Naive thymus-derived CD4-positive, alpha-beta T cell (primary cell): Measurements from ENCODE around the gene GPR183. TPM values are rescaled to one million over a fixed set of nuclear protein-coding genes. Genes with fewer than 3 reads are reported as not detected.

Experiments
- ATAC-seq: fragments of 150-1000 bp; cut with Tn5 transposase; 2 replicates; pipeline ENCODE4 v1.10.0; 2021; ENCODE audit warnings: mild to moderate bottlenecking, moderate library complexity
- CTCF ChIA-PET: fragments of 350-600 bp; sonication (Branson Sonifier 250); formaldehyde crosslinking; loops from one replicate; lab custom pipeline; 2021; ENCODE audit warnings: antibody characterized with exemption; lab: Charles Lee
- POLR2A ChIA-PET: fragments of 350-600 bp; sonication (Branson Sonifier 250); formaldehyde crosslinking; loops from one replicate; lab custom pipeline; 2021; ENCODE audit warnings: antibody characterized with exemption, inconsistent platforms; lab: Charles Lee
- DNase-seq, 9 donors: peaks; one replicate each; pipeline versions ENCODE4 v3.0.0 to v3.0.0-alpha.2; 2020 to 2022; ENCODE audit warnings: mixed read lengths in 1 of 9
- H3K27ac ChIP-seq: one replicate; pipeline ENCODE4 v1.7.0; 2013; ENCODE audit warnings: mild to moderate bottlenecking, low read depth, low read length, moderate library complexity
- H3K27me3 ChIP-seq, 2 donors: one replicate each; pipeline ENCODE4 v1.7.0; 2013; ENCODE audit warnings: low read length in 2 of 2, mild to moderate bottlenecking in 2 of 2, moderate library complexity in 2 of 2; ENCODE audit not compliant: control insufficient read depth in 2 of 2, insufficient read depth in 2 of 2
- H3K36me3 ChIP-seq, 3 experiments: 1 replicate in 2 of 3; 2 replicates in 1 of 3; pipeline ENCODE4 v1.7.0; 2013; ENCODE audit warnings: low read length in 3 of 3, mild to moderate bottlenecking in 3 of 3, moderate library complexity in 1 of 3; ENCODE audit not compliant: insufficient read depth in 3 of 3, control insufficient read depth in 2 of 3
- H3K4me1 ChIP-seq, 2 donors: one replicate each; pipeline ENCODE4 v1.7.0; 2013; ENCODE audit warnings: low read length in 2 of 2, mild to moderate bottlenecking in 2 of 2, moderate library complexity in 1 of 2; ENCODE audit not compliant: control insufficient read depth in 2 of 2, insufficient read depth in 2 of 2
- H3K4me3 ChIP-seq: 2 replicates; pipeline ENCODE4 v1.7.0; 2013; ENCODE audit warnings: mild to moderate bottlenecking, low read length
- H3K9me3 ChIP-seq, 3 experiments: 1 replicate in 2 of 3; 2 replicates in 1 of 3; pipeline ENCODE4 v1.7.0; 2013; ENCODE audit warnings: low read length in 3 of 3; ENCODE audit not compliant: control insufficient read depth in 2 of 3
- H3K27ac Mint-ChIP-seq, 9 donors: one replicate each; pipeline ENCODE4 v1.8.0; 2020 to 2022; ENCODE audit warnings: mixed read lengths in 9 of 9, mild to moderate bottlenecking in 8 of 9, moderate library complexity in 5 of 9, inconsistent platforms in 2 of 9
- H3K27me3 Mint-ChIP-seq, 5 donors: one replicate each; pipeline ENCODE4 v1.8.0; 2021 to 2022; ENCODE audit warnings: mixed read lengths in 5 of 5, mild to moderate bottlenecking in 1 of 5
- H3K36me3 Mint-ChIP-seq, 5 donors: one replicate each; pipeline ENCODE4 v1.8.0; 2020 to 2022; ENCODE audit warnings: mixed read lengths in 5 of 5, mild to moderate bottlenecking in 3 of 5, inconsistent platforms in 1 of 5
- H3K4me1 Mint-ChIP-seq, 7 donors: one replicate each; pipeline ENCODE4 v1.8.0; 2020 to 2022; ENCODE audit warnings: mixed read lengths in 7 of 7, mild to moderate bottlenecking in 3 of 7, inconsistent platforms in 1 of 7
- H3K4me3 Mint-ChIP-seq, 10 donors: one replicate each; pipeline ENCODE4 v1.8.0; 2020 to 2022; ENCODE audit warnings: mild to moderate bottlenecking in 10 of 10, mixed read lengths in 10 of 10, moderate library complexity in 6 of 10, inconsistent platforms in 2 of 10
- H3K9me3 Mint-ChIP-seq, 11 donors: one replicate each; pipeline ENCODE4 v1.8.0; 2020 to 2022; ENCODE audit warnings: mixed read lengths in 11 of 11, mild to moderate bottlenecking in 4 of 11, inconsistent platforms in 1 of 11, moderate library complexity in 1 of 11
- intact Hi-C, 2 donors: fragments of 100-400 bp; cut with micrococcal nuclease; formaldehyde crosslinking; loops; one replicate each; pipeline ENCODE4 v1.15.1; 2023
- polyA plus RNA-seq, 2 donors: library from polyadenylated mRNA; unstranded; fragments of 300-500 nt; fragmentation: Illumina TruSeq; gene quantifications; one replicate each; pipeline ENCODE4 v1.2.3, GENCODE V29; 2021
- total RNA-seq, 6 experiments: library from RNA in 5 of 6; stranded (reverse) in 5 of 6; gene quantifications; 1 replicate in 5 of 6; 2 replicates in 1 of 6; pipeline ENCODE4 v1.2.3 and lab custom pipeline; 2021 to 2026

GPR183 gene
- total and polyA plus RNA-seq, 7 experiments from 2014 or later: 26.8 to 241 (median 216) TPM

GRCh38 chr13:99335603-99336002 lies 28.4 kb upstream of the GPR183 start:
- DNase-seq: no peak
- Mint-ChIP-seq H3K4me1 (peaks cover 42 to 93% (median 89%) of the 10 kb centered on the region in 7 donors), H3K4me3 (peak overlapping the region in 3 of 10 donors; percentile 12 to 17 (median 15)), H3K27ac (peak overlapping the region in 8 of 9 donors; percentile 9 to 96 (median 78)), H3K9me3 (peaks cover 0 to 1% (median 0%) of the 10 kb centered on the region in 11 donors), H3K27me3 (no peaks in the 10 kb centered on the region), H3K36me3 (peaks cover 0 to 48% (median 42%) of the 10 kb centered on the region in 5 donors)
- POLR2A ChIA-PET: interaction anchor here (0.7 to 2.9 kb wide), 10 partner anchors 10 to 100 kb away, joined by 3 to 18 read pairs (median 5); no protein-coding TSS in a partner anchor
- Histone ChIP-seq H3K27ac (peak overlapping the region; percentile 11), H3K27me3 (no peaks in the 10 kb centered on the region), H3K4me3 (no peak overlapping the region), H3K36me3 (peaks cover 0 to 5% (median 0%) of the 10 kb centered on the region in 3 experiments), H3K9me3 (no peaks in the 10 kb centered on the region), H3K4me1 (peaks cover 23 to 29% of the 10 kb centered on the region in 2 donors)
- intact Hi-C loops: loop anchor here in 1 of 2 donors (5.0 kb wide), 1 partner anchor 33 kb away; no protein-coding TSS in a partner anchor
- CTCF ChIA-PET: interaction anchor here (0.6 to 0.7 kb wide), 2 partner anchors 11 to 47 kb away, joined by 3 read pairs; no protein-coding TSS in a partner anchor
- peak; percentile 26 for ATAC-seq

DNA sequence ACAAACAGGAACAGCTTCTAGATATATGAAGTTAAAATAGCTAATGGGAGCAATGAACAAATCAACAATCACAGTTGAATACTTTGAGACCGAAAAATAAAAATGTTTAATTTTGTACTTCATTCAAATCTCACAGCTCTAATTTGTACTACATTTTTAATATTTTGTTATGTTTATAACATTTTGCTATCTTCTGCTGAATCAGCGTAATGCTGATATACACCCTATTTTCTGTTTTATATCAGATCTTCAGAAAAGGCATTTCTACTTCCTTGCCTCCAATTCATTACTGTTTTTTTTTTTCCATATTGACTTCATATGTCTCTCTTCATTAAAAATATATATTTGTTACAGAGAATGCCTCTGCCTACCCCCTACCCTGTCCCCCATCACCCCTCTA lies 27.9 kb upstream of the GPR183 start:
- Histone ChIP-seq H3K4me3 (no peak overlapping the region), H3K27me3 (no peaks in the 10 kb centered on the region), H3K4me1 (peaks cover 18 to 24% of the 10 kb centered on the region in 2 donors), H3K27ac (no peak overlapping the region), H3K9me3 (no peaks in the 10 kb centered on the region), H3K36me3 (peaks cover 0 to 5% (median 0%) of the 10 kb centered on the region in 3 experiments)
- H3K27ac Mint-ChIP-seq: peak overlapping the region in 8 of 9 donors; percentile 8 to 96 (median 78)
- DNase-seq (no peak), ATAC-seq (no peak)
- CTCF ChIA-PET: interaction anchor here (0.6 to 1.2 kb wide), 7 partner anchors 11 to 100 kb away, joined by 3 to 6 read pairs (median 3); no protein-coding TSS in a partner anchor
- peaks cover 0 to 1% (median 0%) of the 10 kb centered on the region in 11 donors for H3K9me3 Mint-ChIP-seq
- intact Hi-C loops: loop anchor here in 1 of 2 donors (5.0 kb wide), 1 partner anchor 33 kb away; no protein-coding TSS in a partner anchor
- peaks cover 0 to 44% (median 39%) of the 10 kb centered on the region in 5 donors for H3K36me3 Mint-ChIP-seq
- POLR2A ChIA-PET: interaction anchor here (0.8 to 2.9 kb wide), 16 partner anchors 11 to 49 kb away, joined by 3 to 18 read pairs (median 5); partner anchors contain the start of gene GPR183
- no peaks in the 10 kb centered on the region for H3K27me3 Mint-ChIP-seq
- H3K4me1 Mint-ChIP-seq: peaks cover 37 to 90% (median 84%) of the 10 kb centered on the region in 7 donors
- peak overlapping the region in 2 of 10 donors; percentile 12 to 15 for H3K4me3 Mint-ChIP-seq

- Mint-ChIP-seq H3K27ac (peak overlapping the region in 3 of 9 donors; percentile 40 to 74 (median 43)), H3K4me1 (peaks cover 36 to 88% (median 84%) of the 10 kb centered on the region in 7 donors), H3K27me3 (no peaks in the 10 kb centered on the region), H3K36me3 (peaks cover 0 to 52% (median 47%) of the 10 kb centered on the region in 5 donors), H3K4me3 (no peak overlapping the region), H3K9me3 (peaks cover 0 to 5% (median 0%) of the 10 kb centered on the region in 11 donors)
- POLR2A ChIA-PET: interaction anchor here (0.8 to 2.9 kb wide), 14 partner anchors 10 to 50 kb away, joined by 3 to 18 read pairs (median 4); partner anchors contain the start of gene GPR183
- intact Hi-C loops: no loop called here
- peaks cover 9 to 17% of the 10 kb centered on the region in 2 donors for H3K4me1 ChIP-seq
- ATAC-seq (no peak), DNase-seq (no peak)
- H3K36me3 ChIP-seq: peaks cover 0 to 6% (median 5%) of the 10 kb centered on the region in 3 experiments
- CTCF ChIA-PET: interaction anchor here (0.9 to 1.2 kb wide), 4 partner anchors 11 to 101 kb away, joined by 3 to 5 read pairs (median 4); no protein-coding TSS in a partner anchor
- H3K27me3 ChIP-seq: no peaks in the 10 kb centered on the region
- H3K9me3 ChIP-seq: no peaks in the 10 kb centered on the region
- no peak overlapping the region for H3K27ac ChIP-seq
- H3K4me3 ChIP-seq: no peak overlapping the region
These were observed 27.0 kb upstream of the GPR183 start for GRCh38 chr13:99334221-99334620.

DNA sequence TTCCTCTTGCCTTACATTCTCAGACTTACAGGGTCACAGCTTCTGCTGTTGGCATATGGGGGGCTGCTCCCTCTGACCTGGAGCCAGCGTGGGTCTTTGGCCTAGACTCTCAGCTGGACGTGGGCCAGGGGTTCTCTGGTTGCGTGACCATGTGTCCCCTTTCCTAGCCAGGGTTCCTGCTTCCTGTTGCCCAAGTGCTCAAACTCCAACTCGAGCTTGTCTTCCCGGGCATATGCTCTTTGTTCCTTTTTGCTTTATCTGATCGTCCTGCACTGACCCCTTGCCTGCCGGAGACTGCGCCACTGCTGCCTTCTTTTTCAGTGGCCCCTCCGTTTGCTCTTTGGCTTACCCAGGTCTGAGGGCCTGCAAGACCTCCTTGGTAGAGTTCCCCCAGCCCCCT lies 25.3 kb upstream of the GPR183 start:
- Mint-ChIP-seq H3K4me1 (peaks cover 23 to 78% (median 73%) of the 10 kb centered on the region in 7 donors), H3K27me3 (no peaks in the 10 kb centered on the region), H3K4me3 (no peak overlapping the region), H3K9me3 (peaks cover 0 to 5% (median 0%) of the 10 kb centered on the region in 11 donors), H3K27ac (peak overlapping the region in 5 of 9 donors; percentile 8 to 88 (median 61)), H3K36me3 (peaks cover 0 to 53% (median 43%) of the 10 kb centered on the region in 5 donors)
- ATAC-seq (no peak), DNase-seq (no peak)
- H3K9me3 ChIP-seq: no peaks in the 10 kb centered on the region
- no peak overlapping the region for H3K4me3 ChIP-seq
- intact Hi-C loops: no loop called here
- peaks cover 0 to 10% of the 10 kb centered on the region in 2 donors for H3K4me1 ChIP-seq
- no peak overlapping the region for H3K27ac ChIP-seq
- no peaks in the 10 kb centered on the region for H3K27me3 ChIP-seq
- POLR2A ChIA-PET: interaction anchor here (0.8 to 1.4 kb wide), 3 partner anchors 8 to 38 kb away, joined by 3 to 4 read pairs (median 3); no protein-coding TSS in a partner anchor
- CTCF ChIA-PET: no interaction called here
- peaks cover 0 to 11% (median 8%) of the 10 kb centered on the region in 3 experiments for H3K36me3 ChIP-seq

GRCh38 chr13:99331881-99332293 lies 24.7 kb upstream of the GPR183 start:
- DNase-seq (no peak), ATAC-seq (no peak)
- POLR2A ChIA-PET: interaction anchor here (0.8 to 1.4 kb wide), 3 partner anchors 8 to 39 kb away, joined by 3 to 4 read pairs (median 3); no protein-coding TSS in a partner anchor
- no peak overlapping the region for H3K4me3 Mint-ChIP-seq
- peaks cover 24 to 77% (median 73%) of the 10 kb centered on the region in 7 donors for H3K4me1 Mint-ChIP-seq
- H3K4me1 ChIP-seq: peaks cover 4 to 11% of the 10 kb centered on the region in 2 donors
- H3K9me3 Mint-ChIP-seq: peaks cover 0 to 5% (median 0%) of the 10 kb centered on the region in 11 donors
- H3K4me3 ChIP-seq: no peak overlapping the region
- CTCF ChIA-PET: interaction anchor here (1.3 kb wide), 1 partner anchor 29 kb away, joined by 3 read pairs; no protein-coding TSS in a partner anchor
- H3K27me3 Mint-ChIP-seq: no peaks in the 10 kb centered on the region
- intact Hi-C loops: loop anchor here in 1 of 2 donors (1.0 kb wide), 1 partner anchor 10 kb away; no protein-coding TSS in a partner anchor
- H3K9me3 ChIP-seq: no peaks in the 10 kb centered on the region
- peak overlapping the region in 2 of 9 donors; percentile 28 for H3K27ac Mint-ChIP-seq
- peaks cover 0 to 11% (median 8%) of the 10 kb centered on the region in 3 experiments for H3K36me3 ChIP-seq
- H3K27me3 ChIP-seq: no peaks in the 10 kb centered on the region
- peaks cover 0 to 57% (median 46%) of the 10 kb centered on the region in 5 donors for H3K36me3 Mint-ChIP-seq
- no peak overlapping the region for H3K27ac ChIP-seq

DNA sequence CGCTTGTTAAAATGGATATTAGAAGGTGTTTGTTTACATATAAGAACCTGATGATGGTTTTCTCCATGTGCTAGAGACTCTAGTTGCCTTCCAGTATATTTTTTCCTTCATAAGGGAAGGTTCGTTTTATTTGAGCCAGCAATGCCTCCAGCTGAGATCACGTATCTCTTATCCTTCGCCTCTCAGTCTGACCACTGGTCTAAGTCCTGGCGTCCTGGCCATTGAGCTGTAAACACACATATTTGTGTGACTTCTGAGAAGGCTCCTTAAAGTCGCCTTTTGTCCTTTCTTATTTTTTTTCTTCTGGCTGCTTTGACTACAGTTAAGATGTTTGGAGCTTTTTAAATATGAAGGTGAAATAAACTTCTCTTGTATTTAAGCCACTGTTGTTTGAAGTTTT lies 23.7 kb upstream of the GPR183 start:
- ATAC-seq (no peak), DNase-seq (no peak)
- intact Hi-C loops: loop anchor here in 1 of 2 donors (1.0 kb wide), 1 partner anchor 9 kb away; no protein-coding TSS in a partner anchor
- Mint-ChIP-seq H3K27me3 (no peaks in the 10 kb centered on the region), H3K27ac (peak overlapping the region in 2 of 9 donors; percentile 28 to 38), H3K4me3 (no peak overlapping the region), H3K4me1 (peaks cover 19 to 77% (median 73%) of the 10 kb centered on the region in 7 donors), H3K9me3 (peaks cover 0 to 5% (median 0%) of the 10 kb centered on the region in 11 donors), H3K36me3 (peaks cover 0 to 61% (median 47%) of the 10 kb centered on the region in 5 donors)
- Histone ChIP-seq H3K9me3 (no peaks in the 10 kb centered on the region), H3K27ac (no peak overlapping the region), H3K27me3 (no peaks in the 10 kb centered on the region), H3K4me3 (no peak overlapping the region), H3K36me3 (peaks cover 0 to 11% (median 8%) of the 10 kb centered on the region in 3 experiments), H3K4me1 (peaks cover 10 to 16% of the 10 kb centered on the region in 2 donors)
- ChIA-PET CTCF (interaction anchor here (0.9 to 1.4 kb wide), 4 partner anchors 20 to 105 kb away, joined by 3 to 5 read pairs (median 3); no protein-coding TSS in a partner anchor), POLR2A (interaction anchor here (0.5 to 1.7 kb wide), 7 partner anchors 9 to 29 kb away, joined by 3 to 5 read pairs (median 4); no protein-coding TSS in a partner anchor)
